Coronary artery (tissue), 2 donors: ENCODE measurements around the gene NOC2L.
"Not testable (repeated sequence)": the region's sequence is repeated elsewhere in the genome, so short reads cannot be mapped to it uniquely, and the experiment has no call there.

ENCODE experiments used
- DNase-seq: peaks from one replicate; pipeline ENCODE4 v3.0.0-alpha.2; 2017; ENCODE audit warnings: low spot score
- H3K27ac ChIP-seq, 2 donors: fragments of 200-600 bp; sonication (generic); one replicate each; pipeline ENCODE4 v1.5.1; 2016 to 2019
- H3K4me3 ChIP-seq: fragments of 200-600 bp; sonication (generic); 2 replicates; pipeline ENCODE4 v1.5.1; 2016; ENCODE audit warnings: mild to moderate bottlenecking, moderate library complexity
- TF ChIP-seq, protein P1 (sequence below): fragments of 200-600 bp; sonication (generic); IDR thresholded peaks from one replicate; pipeline ENCODE4 v1.5.1; 2019; ENCODE audit warnings: antibody characterized with exemption

Gene NOC2L

DNA sequence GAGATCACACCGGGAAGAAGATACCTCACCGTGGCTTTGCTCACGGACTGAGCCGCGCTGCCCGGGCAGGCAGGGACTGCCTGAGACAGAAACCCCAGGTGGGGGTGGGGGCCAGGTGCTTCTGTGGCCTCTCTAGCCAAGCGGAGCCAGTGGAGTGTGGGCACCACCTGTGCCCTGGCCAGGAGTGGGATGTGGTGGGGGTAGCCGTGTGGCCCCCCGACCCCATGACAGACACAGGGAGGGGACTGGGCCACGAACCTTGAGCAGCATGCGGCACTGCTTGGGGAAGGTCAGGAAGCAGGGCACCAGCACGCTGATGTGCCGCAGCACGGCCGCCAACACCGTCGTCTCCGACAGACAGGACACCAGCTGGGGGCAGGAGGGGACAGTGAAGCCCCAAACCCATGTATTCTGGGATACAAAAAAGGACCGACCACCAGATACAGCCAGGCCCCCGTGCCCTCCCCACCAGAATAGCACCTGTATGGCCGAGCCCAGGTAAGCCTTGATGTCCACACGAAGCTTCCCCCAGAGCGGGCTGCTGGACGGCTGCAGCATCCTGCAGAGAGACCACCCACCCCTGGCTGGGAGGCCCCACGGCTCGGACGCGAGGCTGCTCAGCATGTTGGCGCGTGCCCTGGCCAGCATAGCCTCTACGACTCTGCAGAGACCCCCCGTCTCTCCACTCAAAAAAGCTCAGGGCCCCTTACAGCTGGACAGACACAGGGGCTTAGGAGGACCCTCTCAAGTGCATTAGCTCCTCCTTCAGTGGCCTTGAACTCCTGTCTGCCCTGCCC is 5.3 kb downstream of the NOC2L start:
- Histone ChIP-seq H3K4me3 (no peak overlapping the region), H3K27ac (no peak overlapping the region)
- DNase-seq: no peak
- TF ChIP-seq, protein P1, sequence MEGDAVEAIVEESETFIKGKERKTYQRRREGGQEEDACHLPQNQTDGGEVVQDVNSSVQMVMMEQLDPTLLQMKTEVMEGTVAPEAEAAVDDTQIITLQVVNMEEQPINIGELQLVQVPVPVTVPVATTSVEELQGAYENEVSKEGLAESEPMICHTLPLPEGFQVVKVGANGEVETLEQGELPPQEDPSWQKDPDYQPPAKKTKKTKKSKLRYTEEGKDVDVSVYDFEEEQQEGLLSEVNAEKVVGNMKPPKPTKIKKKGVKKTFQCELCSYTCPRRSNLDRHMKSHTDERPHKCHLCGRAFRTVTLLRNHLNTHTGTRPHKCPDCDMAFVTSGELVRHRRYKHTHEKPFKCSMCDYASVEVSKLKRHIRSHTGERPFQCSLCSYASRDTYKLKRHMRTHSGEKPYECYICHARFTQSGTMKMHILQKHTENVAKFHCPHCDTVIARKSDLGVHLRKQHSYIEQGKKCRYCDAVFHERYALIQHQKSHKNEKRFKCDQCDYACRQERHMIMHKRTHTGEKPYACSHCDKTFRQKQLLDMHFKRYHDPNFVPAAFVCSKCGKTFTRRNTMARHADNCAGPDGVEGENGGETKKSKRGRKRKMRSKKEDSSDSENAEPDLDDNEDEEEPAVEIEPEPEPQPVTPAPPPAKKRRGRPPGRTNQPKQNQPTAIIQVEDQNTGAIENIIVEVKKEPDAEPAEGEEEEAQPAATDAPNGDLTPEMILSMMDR: no peak

DNA sequence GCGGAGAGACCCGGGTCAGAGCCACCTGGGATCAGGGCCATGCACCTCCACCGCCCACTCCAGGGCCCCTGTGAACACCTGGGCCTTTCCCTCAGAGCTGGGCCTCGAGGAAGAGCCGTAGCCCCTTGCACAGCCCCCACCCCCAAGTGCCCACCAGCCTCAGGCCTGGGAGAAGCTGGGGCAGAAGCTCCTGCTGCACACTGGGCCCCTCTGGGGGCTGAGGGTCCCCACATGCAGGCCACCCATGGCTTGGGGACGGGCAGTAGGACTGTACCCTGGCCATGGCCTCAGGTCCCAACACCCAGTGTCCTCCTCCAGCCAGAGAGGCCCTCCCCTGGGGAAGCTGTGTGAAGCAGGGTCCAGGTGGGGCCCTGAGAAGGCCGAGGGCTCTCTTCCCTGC is 6.5 kb downstream of the NOC2L start:
- no peak for DNase-seq
- no peak overlapping the region for H3K4me3 ChIP-seq
- TF ChIP-seq, protein P1: no peak
- no peak overlapping the region for H3K27ac ChIP-seq

DNA sequence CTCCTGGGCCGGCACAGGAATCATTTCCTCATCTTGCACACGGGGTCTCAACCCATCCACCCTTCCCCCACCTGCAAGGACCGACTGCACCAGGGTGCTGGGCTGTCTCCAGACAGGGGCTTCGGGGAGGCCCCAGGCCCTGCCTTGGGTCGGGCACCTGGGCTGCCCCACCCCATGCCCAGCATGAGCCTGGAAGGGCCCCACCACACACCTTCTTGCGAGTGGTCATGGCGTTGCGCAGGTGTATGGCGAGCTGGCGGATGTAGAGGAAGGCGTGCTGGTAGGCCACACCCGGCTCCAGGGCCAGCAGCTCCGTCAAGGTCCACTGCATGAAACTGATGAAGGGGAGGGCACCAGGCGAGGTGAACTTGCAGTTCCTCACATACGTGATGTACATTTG is 6.9 kb downstream of the NOC2L start:
- Histone ChIP-seq H3K4me3 (no peak overlapping the region), H3K27ac (no peak overlapping the region)
- no peak for DNase-seq
- TF ChIP-seq, protein P1: no peak

DNA sequence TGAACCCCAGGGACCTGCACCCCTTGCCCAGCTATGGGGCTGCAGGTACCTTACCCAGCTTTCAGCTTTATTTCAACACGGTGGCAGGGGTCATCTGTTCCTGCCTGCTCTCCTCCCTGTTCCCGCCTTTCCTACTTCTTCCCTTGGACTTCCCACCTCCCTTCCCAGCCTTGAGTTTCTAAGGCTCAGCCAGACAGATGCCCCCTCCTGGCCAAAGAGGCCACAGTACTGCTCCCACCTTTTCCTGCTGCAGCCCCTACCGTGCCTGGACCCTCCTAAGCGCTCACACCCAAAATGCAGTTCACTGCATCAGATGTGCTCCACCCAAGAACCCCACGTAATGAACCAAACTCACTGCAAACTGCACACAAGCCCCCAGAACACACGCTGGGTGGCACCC is 7.7 kb downstream of the NOC2L start:
- no peak for DNase-seq
- TF ChIP-seq, protein P1: no peak
- Histone ChIP-seq H3K27ac (no peak overlapping the region), H3K4me3 (no peak overlapping the region)

DNA sequence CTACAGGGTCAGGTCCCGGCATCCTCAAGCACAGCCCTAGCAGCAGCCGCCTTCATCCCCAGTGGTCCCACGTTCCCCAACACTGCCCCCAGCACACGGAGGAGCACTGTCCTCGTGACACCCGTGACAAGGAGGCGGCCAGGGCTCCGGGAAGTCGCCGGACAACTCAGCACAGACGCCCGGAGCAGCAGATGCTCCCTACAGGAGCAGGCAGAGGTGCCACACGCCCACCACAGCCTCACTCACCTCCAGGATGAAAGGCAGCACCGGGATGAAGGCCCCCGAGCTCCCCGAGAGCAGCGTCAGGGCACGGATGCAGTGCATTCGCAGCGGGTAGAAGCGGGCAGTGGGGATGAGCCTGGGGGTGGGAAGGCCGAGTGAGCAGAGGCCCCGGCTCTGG is 8.2 kb downstream of the NOC2L start:
- H3K4me3 ChIP-seq: no peak overlapping the region
- DNase-seq: no peak
- TF ChIP-seq, protein P1: no peak
- no peak overlapping the region for H3K27ac ChIP-seq

DNA sequence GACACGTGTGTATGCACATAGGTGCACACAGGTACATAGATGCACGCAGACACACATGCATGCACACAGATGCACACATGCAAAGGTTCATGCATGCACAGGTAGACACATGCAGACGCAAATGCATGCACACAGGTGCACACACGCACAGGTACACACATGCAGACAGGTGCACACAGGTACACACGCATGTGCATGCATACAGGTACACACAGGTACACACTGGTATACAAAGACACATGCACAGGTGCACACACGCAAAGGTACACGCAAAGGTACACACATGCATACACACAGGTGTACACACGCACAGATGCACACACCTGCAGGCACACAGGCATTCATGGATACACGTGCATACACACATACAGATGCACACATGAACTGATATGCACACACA is 8.8 kb downstream of the NOC2L start:
- H3K27ac ChIP-seq: no peak overlapping the region
- H3K4me3 ChIP-seq: no peak overlapping the region
- no peak for DNase-seq
- TF ChIP-seq, protein P1: no peak

DNA sequence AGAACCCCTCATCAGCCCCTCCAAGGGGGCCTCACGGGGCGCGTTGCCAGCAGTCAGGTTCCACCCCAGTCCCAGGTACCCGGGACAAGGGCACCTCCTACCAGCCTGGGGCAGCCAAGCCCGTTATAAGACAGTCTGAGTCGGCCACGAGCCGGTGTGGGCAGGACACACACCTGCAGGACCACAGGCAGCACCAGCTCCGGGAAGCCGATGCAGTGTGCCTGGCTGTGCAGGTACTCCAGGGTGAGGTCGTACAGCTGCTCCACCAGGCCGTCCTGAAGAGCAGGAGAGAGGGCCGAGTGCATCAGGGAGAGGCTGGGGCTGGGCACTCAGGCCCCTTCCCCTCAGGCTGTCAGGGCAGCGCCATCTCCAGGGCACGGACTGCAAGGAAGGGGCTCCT is 11.1 kb downstream of the NOC2L start:
- DNase-seq: no peak
- TF ChIP-seq, protein P1: no peak
- H3K27ac ChIP-seq: no peak overlapping the region
- H3K4me3 ChIP-seq: no peak overlapping the region

DNA sequence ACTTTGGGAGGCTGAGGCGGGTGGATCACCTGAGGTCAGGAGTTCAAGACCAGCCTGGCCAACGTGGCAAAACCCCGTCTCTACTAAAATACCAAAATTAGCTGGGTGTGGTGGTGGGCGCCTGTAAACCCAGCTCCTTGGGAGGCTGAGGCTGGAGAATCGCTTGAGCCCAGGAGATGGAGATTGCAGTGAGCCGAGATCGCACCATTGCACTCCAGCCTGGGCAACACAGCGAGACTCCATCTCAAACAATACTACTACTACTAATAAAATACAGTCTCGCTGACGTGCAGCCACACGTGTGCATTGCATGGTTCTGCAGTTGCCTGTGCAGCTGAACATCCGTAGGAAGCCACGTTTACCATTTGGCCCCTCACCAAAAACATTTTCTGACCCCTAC is 12.2 kb downstream of the NOC2L start:
- H3K4me3 ChIP-seq, H3K27ac ChIP-seq, DNase-seq: not testable (repeated sequence)
